Nephron (organoid): Measurements from ENCODE around the gene LRGUK.
"Not testable (repeated sequence)": the region's sequence is repeated elsewhere in the genome, so short reads cannot be mapped to it uniquely, and the experiment has no call there.

Experiments used
- H3K27ac Mint-ChIP-seq, 3 experiments: 2 replicates each; pipeline ENCODE4 v1.8.0; 2020; ENCODE audit warnings: mixed read lengths in 3 of 3, mild to moderate bottlenecking in 2 of 3, moderate library complexity in 1 of 3
- H3K27me3 Mint-ChIP-seq: 2 replicates; pipeline ENCODE4 v1.8.0; 2021; ENCODE audit warnings: low read depth, mild to moderate bottlenecking, moderate library complexity, mixed read lengths
- H3K36me3 Mint-ChIP-seq: 2 replicates; pipeline ENCODE4 v1.8.0; 2020; ENCODE audit warnings: low read depth, mixed read lengths
- H3K4me1 Mint-ChIP-seq: 2 replicates; pipeline ENCODE4 v1.8.0; 2020; ENCODE audit warnings: mixed read lengths
- H3K4me3 Mint-ChIP-seq, 3 experiments: 2 replicates each; pipeline ENCODE4 v1.8.0; 2020; ENCODE audit warnings: mild to moderate bottlenecking in 3 of 3, mixed read lengths in 3 of 3, moderate library complexity in 2 of 3
- H3K9me3 Mint-ChIP-seq: 2 replicates; pipeline ENCODE4 v1.8.0; 2020; ENCODE audit warnings: mixed read lengths
- TF ChIP-seq, protein P1 (sequence below), 3 experiments: fragments of 200-600 bp; sonication (generic); IDR thresholded peaks; one replicate each; pipeline ENCODE4 v1.5.0; 2021; ENCODE audit warnings: antibody characterized with exemption in 3 of 3; ENCODE audit not compliant: unreplicated experiment in 3 of 3

LRGUK gene

DNA sequence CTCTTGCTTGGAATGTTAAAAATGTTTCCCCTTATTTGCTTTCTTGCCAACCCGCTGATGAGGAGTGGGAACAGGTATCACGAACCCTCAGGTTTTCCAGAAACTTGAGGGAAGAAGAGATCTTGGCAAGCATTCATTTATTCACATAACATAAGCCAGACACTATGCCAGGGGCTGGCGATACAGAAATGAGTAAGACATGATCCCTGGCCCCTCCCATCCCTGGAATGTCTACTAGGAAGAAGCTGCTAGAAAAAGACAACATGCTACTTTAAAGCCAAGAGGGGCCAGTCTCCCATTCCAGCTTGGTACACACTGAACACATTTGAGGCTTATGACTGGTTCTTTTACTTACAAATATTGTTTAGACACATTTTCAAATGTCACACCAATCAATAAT is 163.1 kb downstream of the LRGUK start:
- H3K27me3 Mint-ChIP-seq, result no peaks in the 10 kb centered on the region
- no peak overlapping the region for H3K4me3 Mint-ChIP-seq
- peaks cover 6% of the 10 kb centered on the region for H3K4me1 Mint-ChIP-seq
- no peaks in the 10 kb centered on the region for H3K9me3 Mint-ChIP-seq
- TF ChIP-seq, protein P1, sequence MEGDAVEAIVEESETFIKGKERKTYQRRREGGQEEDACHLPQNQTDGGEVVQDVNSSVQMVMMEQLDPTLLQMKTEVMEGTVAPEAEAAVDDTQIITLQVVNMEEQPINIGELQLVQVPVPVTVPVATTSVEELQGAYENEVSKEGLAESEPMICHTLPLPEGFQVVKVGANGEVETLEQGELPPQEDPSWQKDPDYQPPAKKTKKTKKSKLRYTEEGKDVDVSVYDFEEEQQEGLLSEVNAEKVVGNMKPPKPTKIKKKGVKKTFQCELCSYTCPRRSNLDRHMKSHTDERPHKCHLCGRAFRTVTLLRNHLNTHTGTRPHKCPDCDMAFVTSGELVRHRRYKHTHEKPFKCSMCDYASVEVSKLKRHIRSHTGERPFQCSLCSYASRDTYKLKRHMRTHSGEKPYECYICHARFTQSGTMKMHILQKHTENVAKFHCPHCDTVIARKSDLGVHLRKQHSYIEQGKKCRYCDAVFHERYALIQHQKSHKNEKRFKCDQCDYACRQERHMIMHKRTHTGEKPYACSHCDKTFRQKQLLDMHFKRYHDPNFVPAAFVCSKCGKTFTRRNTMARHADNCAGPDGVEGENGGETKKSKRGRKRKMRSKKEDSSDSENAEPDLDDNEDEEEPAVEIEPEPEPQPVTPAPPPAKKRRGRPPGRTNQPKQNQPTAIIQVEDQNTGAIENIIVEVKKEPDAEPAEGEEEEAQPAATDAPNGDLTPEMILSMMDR (IDR thresholded peaks at IDR 0.05; ENCODE audit: unreplicated experiment in 3 of 3), result no peak
- H3K36me3 Mint-ChIP-seq, result peaks cover 30% of the 10 kb centered on the region
- no peak overlapping the region for H3K27ac Mint-ChIP-seq

DNA sequence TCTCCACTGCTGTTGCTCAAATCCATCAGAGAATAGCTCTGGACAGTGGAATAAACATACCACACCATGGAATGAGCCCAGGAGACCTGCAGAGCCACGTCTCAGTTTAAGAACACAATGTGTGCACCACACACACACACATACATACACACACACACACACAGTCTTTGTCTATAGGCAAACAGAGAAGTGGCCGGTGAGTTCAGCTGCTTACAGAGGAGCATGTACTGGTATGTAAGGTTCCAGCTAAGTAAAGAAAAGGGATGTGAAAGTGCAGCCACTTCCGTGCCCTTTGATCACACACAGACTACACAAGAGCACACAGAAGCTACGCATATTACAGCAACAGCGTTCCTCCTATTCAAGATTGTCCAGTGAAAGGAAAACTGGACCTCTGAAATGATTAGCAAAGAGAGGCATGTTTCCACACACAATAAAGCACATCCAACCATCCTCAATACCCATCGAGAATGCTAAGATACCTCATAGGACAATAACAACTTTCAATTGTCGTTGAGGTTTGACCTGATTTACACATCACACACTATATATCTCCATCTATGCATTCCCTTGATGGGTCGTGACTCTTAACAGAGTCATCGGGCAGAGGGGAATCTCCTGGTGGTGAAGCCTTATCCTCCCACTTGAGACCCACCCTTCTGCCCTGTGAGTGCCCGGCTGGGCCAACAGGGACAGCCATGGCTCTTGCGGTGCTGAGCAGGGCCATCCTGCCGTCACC is 166.0 kb downstream of the LRGUK start:
- no peak overlapping the region for H3K4me3 Mint-ChIP-seq
- H3K9me3 Mint-ChIP-seq, result no peaks in the 10 kb centered on the region
- H3K4me1 Mint-ChIP-seq, result peaks cover 6% of the 10 kb centered on the region
- no peaks in the 10 kb centered on the region for H3K27me3 Mint-ChIP-seq
- H3K27ac Mint-ChIP-seq, result peak overlapping the region in 1 of 3 experiments; percentile 6
- H3K36me3 Mint-ChIP-seq, result peaks cover 53% of the 10 kb centered on the region
- TF ChIP-seq, protein P1 (IDR thresholded peaks at IDR 0.05; ENCODE audit: unreplicated experiment in 3 of 3), result no peak

DNA sequence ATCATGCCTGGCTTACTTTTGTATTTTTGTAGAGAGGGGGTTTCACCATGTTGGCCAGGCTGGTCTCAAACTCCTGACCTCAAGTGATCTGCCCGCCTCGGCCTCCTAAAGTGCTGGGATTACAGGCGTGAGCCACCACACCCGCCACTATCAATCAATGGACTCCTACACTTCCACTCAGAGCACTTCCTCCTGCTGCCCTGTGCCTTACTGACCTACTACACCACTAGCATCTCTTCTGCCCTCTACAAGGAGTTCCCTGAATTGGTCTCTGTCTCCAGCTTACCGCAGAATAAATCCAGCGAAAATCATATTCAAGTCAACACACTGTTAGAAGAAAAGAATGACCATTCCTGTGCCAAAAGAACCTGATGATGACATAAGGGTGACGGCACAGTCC is 168.8 kb downstream of the LRGUK start:
- H3K4me3 Mint-ChIP-seq, H3K9me3 Mint-ChIP-seq, H3K27ac Mint-ChIP-seq, H3K27me3 Mint-ChIP-seq, H3K4me1 Mint-ChIP-seq: not testable (repeated sequence)
- H3K36me3 Mint-ChIP-seq, result peaks cover 67% of the 10 kb centered on the region

DNA sequence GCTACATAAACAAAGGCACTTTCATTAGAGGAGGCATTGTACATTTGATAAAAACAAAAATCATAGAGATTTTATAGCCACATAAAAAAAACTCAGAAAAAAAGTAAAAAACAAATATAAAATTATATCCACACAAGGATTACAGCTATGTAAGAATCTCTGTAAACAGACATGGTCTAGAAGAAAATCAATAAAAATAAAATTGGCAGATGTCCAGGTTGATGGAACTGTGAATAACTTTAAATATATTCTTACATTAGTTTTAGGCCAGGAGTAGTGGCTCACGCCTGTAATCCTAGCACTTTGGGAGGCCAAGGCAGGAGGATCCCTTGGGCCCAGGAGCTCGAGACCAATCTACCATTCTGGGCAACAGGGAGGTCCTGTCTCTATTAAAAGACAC is 170.3 kb downstream of the LRGUK start:
- H3K36me3 Mint-ChIP-seq, result peaks cover 75% of the 10 kb centered on the region
- H3K4me1 Mint-ChIP-seq, result no peaks in the 10 kb centered on the region
- H3K27me3 Mint-ChIP-seq, result no peaks in the 10 kb centered on the region
- no peaks in the 10 kb centered on the region for H3K9me3 Mint-ChIP-seq
- TF ChIP-seq, protein P1 (IDR thresholded peaks at IDR 0.05; ENCODE audit: unreplicated experiment in 3 of 3), result no peak
- no peak overlapping the region for H3K4me3 Mint-ChIP-seq
- no peak overlapping the region for H3K27ac Mint-ChIP-seq

DNA sequence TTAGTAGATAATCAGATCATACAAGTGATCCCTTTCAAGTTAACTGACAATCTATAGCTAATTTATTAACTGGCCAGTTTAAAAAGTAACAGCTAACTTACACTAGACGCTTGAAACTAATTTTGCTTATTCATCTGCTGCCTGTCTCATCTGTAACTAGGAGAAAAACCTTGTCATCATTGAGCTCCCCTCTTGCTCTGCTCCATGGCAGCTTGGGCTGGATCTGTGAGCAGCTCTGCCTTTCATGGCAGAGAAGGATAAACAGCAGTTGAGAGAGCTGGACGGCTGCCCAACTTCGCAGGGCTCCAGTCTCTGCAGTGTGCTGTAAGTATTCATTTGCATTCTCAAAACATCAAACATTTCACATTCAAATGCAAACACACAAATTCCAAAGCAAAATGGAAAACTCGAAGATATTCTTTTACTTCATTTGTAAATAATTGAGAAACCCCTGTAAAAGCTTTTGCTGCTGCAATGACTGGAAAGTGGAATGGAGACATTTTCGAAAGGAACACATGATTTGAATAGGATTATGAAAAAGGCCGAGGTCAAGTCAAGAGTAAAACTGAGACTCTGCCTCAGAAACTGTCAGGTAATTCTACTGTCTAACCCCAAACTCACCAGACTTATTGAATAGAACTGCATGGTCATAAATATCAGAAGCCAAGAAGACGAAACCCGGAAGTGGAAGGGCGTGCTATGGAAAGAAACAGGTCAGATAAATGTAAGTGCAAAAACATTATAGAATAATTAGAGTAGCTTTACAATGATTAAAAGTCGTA is 172.0 kb downstream of the LRGUK start:
- H3K9me3 Mint-ChIP-seq, result no peaks in the 10 kb centered on the region
- H3K4me1 Mint-ChIP-seq, result no peaks in the 10 kb centered on the region
- H3K27me3 Mint-ChIP-seq, result no peaks in the 10 kb centered on the region
- peak overlapping the region; percentile 1 to 40 (median 27) for H3K27ac Mint-ChIP-seq
- TF ChIP-seq, protein P1 (IDR thresholded peaks at IDR 0.05; ENCODE audit: unreplicated experiment in 3 of 3), result no peak
- H3K4me3 Mint-ChIP-seq, result no peak overlapping the region
- H3K36me3 Mint-ChIP-seq, result peaks cover 79% of the 10 kb centered on the region

DNA sequence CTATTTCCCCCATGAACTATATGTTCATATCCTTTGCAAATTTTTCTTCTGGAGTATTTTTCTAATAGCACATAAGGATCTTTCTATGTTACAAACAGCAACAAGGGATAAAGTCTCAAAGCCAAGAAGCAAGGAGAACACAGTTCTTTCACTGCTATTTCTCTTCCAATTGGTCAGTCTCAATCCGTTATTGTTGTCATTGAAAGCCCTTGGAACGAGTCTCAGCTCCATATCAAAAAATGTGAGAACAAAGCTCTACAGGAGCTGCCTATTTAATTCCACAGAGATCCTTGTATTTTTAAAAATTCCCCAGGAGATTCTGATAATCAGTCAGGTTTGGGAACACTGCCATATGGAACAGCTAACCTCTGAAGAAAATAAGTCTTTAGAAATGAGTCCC is 173.8 kb downstream of the LRGUK start:
- Mint-ChIP-seq H3K9me3 (no peaks in the 10 kb centered on the region), H3K27me3 (no peaks in the 10 kb centered on the region), H3K4me3 (no peak overlapping the region), H3K27ac (peak overlapping the region in 1 of 3 experiments; percentile 18), H3K4me1 (no peaks in the 10 kb centered on the region), H3K36me3 (peaks cover 74% of the 10 kb centered on the region)
- TF ChIP-seq, protein P1 (IDR thresholded peaks at IDR 0.05; ENCODE audit: unreplicated experiment in 3 of 3), result no peak
